Sigmoid colon (tissue), 7 donors: ENCODE data around the gene COPZ1. TPM values are rescaled to one million over a fixed set of nuclear protein-coding genes. Genes with fewer than 3 reads are reported as not detected.

Experiments used
- DNase-seq: peaks from one replicate; pipeline ENCODE4 v3.0.0-alpha.2; 2019
- H3K27ac ChIP-seq, 4 donors: fragments of 200-600 bp; sonication (generic); one replicate each; pipeline ENCODE4 v1.5.1; 2016 to 2019; ENCODE audit warnings: mild to moderate bottlenecking in 1 of 4
- H3K27me3 ChIP-seq, 3 donors: fragments of 200-600 bp; sonication (generic); one replicate each; pipeline ENCODE4 v1.5.1; 2019; ENCODE audit warnings: mild to moderate bottlenecking in 1 of 3
- H3K36me3 ChIP-seq, 4 donors: fragments of 200-600 bp; sonication (generic); one replicate each; pipeline ENCODE4 v1.5.1; 2016 to 2019
- H3K4me1 ChIP-seq, 4 donors: fragments of 200-600 bp; sonication (generic); one replicate each; pipeline ENCODE4 v1.5.1; 2017 to 2019
- H3K4me3 ChIP-seq, 4 donors: fragments of 200-600 bp; sonication (generic); one replicate each; pipeline ENCODE4 v1.5.1; 2017 to 2019; ENCODE audit warnings: mild to moderate bottlenecking in 2 of 4, moderate library complexity in 1 of 4
- H3K9me3 ChIP-seq, 4 donors: fragments of 200-600 bp in 3 of 4; sonication (generic) in 3 of 4; one replicate each; pipeline versions ENCODE4 v1.5.1 to v1.6.1; 2013 to 2019
- EP300 ChIP-seq, 4 donors: sonication (generic); formaldehyde crosslinking; IDR thresholded peaks; one replicate each; pipeline ENCODE4 v1.6.1; 2017; ENCODE audit warnings: antibody characterized with exemption in 4 of 4
- POLR2A ChIP-seq, 2 donors: fragments of 450-650 bp; IDR thresholded peaks; one replicate each; pipeline ENCODE4 v1.6.1; 2016; ENCODE audit warnings: antibody characterized with exemption in 2 of 2, mild to moderate bottlenecking in 2 of 2, moderate library complexity in 2 of 2
- POLR2AphosphoS5 ChIP-seq, 4 donors: sonication (generic); formaldehyde crosslinking; IDR thresholded peaks; one replicate each; pipeline ENCODE4 v1.6.1; 2017; ENCODE audit warnings: antibody characterized with exemption in 4 of 4
- whole genome bisulfite sequencing, 2 donors: extraction: QIAGEN DNeasy Blood & Tissue Kit; methylation state at CpG; one replicate each; pipeline ENCODE4 v1.1.7; 2013; 5-methylcytosine and 5-hydroxymethylcytosine counted together
- intact Hi-C: fragments of 100-400 bp; cut with DNase I; formaldehyde crosslinking; loops from one replicate; pipeline ENCODE4 v1.15.1; 2023
- polyA plus RNA-seq, 3 donors: library from polyadenylated mRNA; stranded (reverse); fragments of 200-250 nt; gene quantifications; one replicate each; pipeline ENCODE4 v1.2.3, GENCODE V29; 2013
- total RNA-seq, 4 donors: library from RNA; depleted of rRNA; stranded (reverse); fragments of >200 nt; gene quantifications; one replicate each; pipeline ENCODE4 v1.1.0, GENCODE V29; 2016
- TF ChIP-seq, protein P1 (sequence below), 4 experiments: fragments of 450-650 bp in 3 of 4; fragments of 200-600 bp in 1 of 4; IDR thresholded peaks; one replicate each; pipeline ENCODE4 v1.5.1; 2016 to 2019; ENCODE audit warnings: antibody characterized with exemption in 4 of 4, mild to moderate bottlenecking in 3 of 4, moderate library complexity in 2 of 4
- donor health status: healthy with polysubstance abuse.
- donor health status: Bipolar disorder and iron deficiency.
- donor health status: healthy.

COPZ1 gene
- total and polyA plus RNA-seq, 7 donors = 39.6 to 155 (median 74.2) TPM

DNA sequence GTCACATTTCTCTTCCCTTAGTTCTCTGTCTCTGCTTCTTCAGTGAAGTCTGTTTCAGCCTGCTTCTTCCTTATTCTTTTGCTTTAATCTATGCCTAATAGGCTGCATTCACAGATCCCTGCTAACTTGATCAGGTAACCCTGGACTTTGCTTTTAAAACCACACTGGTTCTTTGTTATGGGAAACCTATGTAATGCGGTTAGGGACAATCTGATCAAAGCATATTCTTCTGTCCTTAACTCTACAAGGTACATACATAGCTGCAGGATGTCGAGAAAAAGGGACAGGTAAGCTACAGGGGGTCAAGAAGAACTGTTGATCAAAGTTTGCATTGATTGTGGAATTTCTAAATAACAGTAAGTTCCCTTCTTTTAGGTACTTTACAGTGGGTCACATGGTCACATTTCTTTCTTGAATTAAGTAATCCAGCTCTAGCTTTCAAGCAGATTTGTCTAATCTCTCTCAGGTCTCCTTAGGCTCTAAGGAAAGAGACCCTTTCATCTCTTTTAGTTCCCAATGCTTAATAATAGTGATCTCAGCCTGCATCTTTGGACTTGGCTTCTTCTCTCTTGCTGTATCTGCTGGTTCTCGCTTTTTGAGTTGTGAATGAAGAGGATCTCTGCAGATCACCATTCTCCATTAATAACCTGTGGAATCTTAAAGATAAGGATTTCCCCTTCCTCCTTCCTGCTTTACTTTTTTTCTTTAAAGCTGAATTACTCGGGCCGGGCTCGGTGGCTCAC lies 3.8 kb downstream of the COPZ1 start:
- intact Hi-C loops = no loop called here

GRCh38 chr12:54329759-54330158 lies 4.8 kb downstream of the COPZ1 start:
- WGBS, 2 donors = 62 to 77% methylated on average over 5 of the region's 5 CpGs
- DNase-seq = no peak
- intact Hi-C loops = no loop called here
- TF ChIP-seq EP300 (IDR thresholded peaks at IDR 0.05) (no peak), POLR2AphosphoS5 (IDR thresholded peaks at IDR 0.05) (no peak), POLR2A (IDR thresholded peaks at IDR 0.05) (no peak)
- TF ChIP-seq, protein P1, sequence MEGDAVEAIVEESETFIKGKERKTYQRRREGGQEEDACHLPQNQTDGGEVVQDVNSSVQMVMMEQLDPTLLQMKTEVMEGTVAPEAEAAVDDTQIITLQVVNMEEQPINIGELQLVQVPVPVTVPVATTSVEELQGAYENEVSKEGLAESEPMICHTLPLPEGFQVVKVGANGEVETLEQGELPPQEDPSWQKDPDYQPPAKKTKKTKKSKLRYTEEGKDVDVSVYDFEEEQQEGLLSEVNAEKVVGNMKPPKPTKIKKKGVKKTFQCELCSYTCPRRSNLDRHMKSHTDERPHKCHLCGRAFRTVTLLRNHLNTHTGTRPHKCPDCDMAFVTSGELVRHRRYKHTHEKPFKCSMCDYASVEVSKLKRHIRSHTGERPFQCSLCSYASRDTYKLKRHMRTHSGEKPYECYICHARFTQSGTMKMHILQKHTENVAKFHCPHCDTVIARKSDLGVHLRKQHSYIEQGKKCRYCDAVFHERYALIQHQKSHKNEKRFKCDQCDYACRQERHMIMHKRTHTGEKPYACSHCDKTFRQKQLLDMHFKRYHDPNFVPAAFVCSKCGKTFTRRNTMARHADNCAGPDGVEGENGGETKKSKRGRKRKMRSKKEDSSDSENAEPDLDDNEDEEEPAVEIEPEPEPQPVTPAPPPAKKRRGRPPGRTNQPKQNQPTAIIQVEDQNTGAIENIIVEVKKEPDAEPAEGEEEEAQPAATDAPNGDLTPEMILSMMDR (IDR thresholded peaks at IDR 0.05) = no peak
- H3K27ac ChIP-seq = peak overlapping the region in 2 of 4 donors; percentile 16 to 41
- H3K9me3 ChIP-seq = no peaks in the 10 kb centered on the region
- H3K4me1 ChIP-seq = peaks cover 0 to 73% (median 54%) of the 10 kb centered on the region in 4 donors
- peaks cover 0 to 9% (median 0%) of the 10 kb centered on the region in 4 donors for H3K36me3 ChIP-seq
- no peaks in the 10 kb centered on the region for H3K27me3 ChIP-seq
- H3K4me3 ChIP-seq = no peak overlapping the region

More for the DNA sequence above, 3.8 kb downstream of the COPZ1 start:
- Histone ChIP-seq H3K27me3 (no peaks in the 10 kb centered on the region), H3K36me3 (peaks cover 0 to 9% (median 0%) of the 10 kb centered on the region in 4 donors), H3K9me3 (no peaks in the 10 kb centered on the region), H3K27ac (no peak overlapping the region), H3K4me1 (peaks cover 0 to 71% (median 50%) of the 10 kb centered on the region in 4 donors), H3K4me3 (no peak overlapping the region)
- WGBS, 2 donors = 80 to 85% methylated on average over 6 of the region's 6 CpGs
- DNase-seq = no peak
- TF ChIP-seq POLR2A (IDR thresholded peaks at IDR 0.05) (no peak), POLR2AphosphoS5 (IDR thresholded peaks at IDR 0.05) (no peak), EP300 (IDR thresholded peaks at IDR 0.05) (no peak)
- TF ChIP-seq, protein P1 (IDR thresholded peaks at IDR 0.05) = no peak

DNA sequence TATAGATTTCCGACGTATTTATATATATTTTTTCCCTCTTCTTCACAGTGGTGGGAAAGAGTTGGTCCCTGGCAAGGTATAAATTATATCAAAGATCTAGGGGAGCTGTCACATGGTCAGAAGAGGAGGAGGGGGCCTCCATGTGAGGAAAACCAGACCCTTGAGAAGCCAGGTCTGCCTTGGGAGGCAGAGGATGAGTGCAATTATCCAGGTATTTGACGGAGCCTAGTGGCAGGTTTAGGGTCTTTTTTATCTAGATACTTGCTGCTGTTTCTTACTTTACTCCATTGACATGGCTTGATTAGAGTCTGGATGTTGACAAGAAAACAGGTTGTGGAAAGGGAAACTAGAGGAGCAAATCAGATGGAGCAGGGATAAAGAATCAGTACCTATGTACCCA lies 5.5 kb downstream of the COPZ1 start:
- no peaks in the 10 kb centered on the region for H3K9me3 ChIP-seq
- WGBS, 2 donors = 81 to 85% methylated on average over 3 of the region's 3 CpGs
- no peak overlapping the region for H3K4me3 ChIP-seq
- TF ChIP-seq, protein P1 (IDR thresholded peaks at IDR 0.05) = no peak
- TF ChIP-seq POLR2AphosphoS5 (IDR thresholded peaks at IDR 0.05) (no peak), POLR2A (IDR thresholded peaks at IDR 0.05) (no peak), EP300 (IDR thresholded peaks at IDR 0.05) (no peak)
- peaks cover 0 to 79% (median 57%) of the 10 kb centered on the region in 4 donors for H3K4me1 ChIP-seq
- DNase-seq = no peak
- intact Hi-C loops = no loop called here
- H3K27ac ChIP-seq = peak overlapping the region in 1 of 4 donors; percentile 16
- peaks cover 0 to 9% (median 0%) of the 10 kb centered on the region in 4 donors for H3K36me3 ChIP-seq
- no peaks in the 10 kb centered on the region for H3K27me3 ChIP-seq

- no peaks in the 10 kb centered on the region for H3K9me3 ChIP-seq
- H3K27me3 ChIP-seq = no peaks in the 10 kb centered on the region
- intact Hi-C loops = no loop called here
- H3K36me3 ChIP-seq = peaks cover 0 to 9% (median 0%) of the 10 kb centered on the region in 4 donors
- no peak overlapping the region for H3K4me3 ChIP-seq
- peaks cover 0 to 72% (median 53%) of the 10 kb centered on the region in 4 donors for H3K4me1 ChIP-seq
- DNase-seq = no peak
- 91 to 92% methylated on average over 5 of the region's 5 CpGs for WGBS, 2 donors
- TF ChIP-seq POLR2AphosphoS5 (IDR thresholded peaks at IDR 0.05) (no peak), POLR2A (IDR thresholded peaks at IDR 0.05) (no peak), EP300 (IDR thresholded peaks at IDR 0.05) (no peak)
- TF ChIP-seq, protein P1 (IDR thresholded peaks at IDR 0.05) = no peak
- H3K27ac ChIP-seq = no peak overlapping the region
These were observed 6.5 kb downstream of the COPZ1 start for GRCh38 chr12:54331461-54331860.
